ENCODE data around the gene SLC7A10.
"Not testable (repeated sequence)": the region's sequence is repeated elsewhere in the genome, so short reads cannot be mapped to it uniquely, and the experiment has no call there.

Gene SLC7A10

GRCh38 chr19:33236696-33237390 is 11.2 kb upstream of the SLC7A10 start:
- DNase-seq: no peak

DNA sequence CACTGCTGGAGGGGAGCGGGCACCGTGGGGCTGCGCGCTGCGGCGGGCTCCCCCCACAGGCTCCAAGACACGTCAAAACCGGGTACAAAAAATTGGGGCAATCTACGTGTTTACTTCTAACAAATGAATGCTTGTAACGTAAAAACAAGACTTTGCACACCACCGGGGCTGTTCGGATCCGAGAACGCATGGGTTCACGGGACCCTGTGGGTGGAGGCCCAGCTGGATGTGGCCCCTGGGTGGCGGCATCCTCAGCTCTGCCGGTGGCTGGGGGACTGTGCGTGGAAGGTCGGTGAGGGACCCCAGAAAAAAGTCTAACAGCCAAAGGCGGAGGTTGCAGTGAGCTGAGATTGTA is 10.3 kb upstream of the SLC7A10 start:
- DNase-seq: no peak

DNA sequence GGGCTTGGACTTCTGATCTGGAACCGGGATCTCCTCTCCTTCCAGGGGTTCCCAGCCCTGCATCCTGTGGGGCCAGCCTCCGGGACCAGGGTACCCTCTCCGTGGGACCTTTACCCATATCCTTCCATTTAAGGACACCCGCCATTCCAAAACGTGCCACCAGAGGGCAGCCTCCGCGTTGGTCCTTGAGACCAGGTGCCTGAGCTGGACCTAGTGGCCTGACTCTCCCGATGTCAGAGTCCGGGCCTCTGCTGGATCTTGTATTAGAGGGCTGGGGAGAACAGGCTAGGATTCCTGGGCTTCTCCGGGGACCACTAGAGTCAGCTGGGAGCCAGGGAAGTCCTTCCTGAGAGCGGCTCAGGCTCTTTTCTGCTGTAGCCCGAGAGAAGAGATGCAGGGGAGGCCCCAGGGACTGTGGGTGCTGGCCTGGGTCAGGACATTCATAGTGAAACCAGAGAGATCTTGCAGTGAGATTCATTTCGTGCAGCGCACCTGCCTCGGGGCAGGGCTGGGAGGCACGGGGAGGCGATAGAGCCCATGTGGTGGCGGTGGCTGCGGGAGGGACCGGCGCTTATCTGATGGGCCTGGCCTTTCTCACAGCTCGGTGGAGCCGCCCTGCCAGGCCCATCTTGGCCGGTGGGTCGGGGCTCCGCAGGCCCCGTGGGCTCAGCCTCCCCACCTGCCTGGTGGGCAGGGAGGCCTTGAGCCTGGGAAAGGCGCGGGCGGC is 9.8 kb upstream of the SLC7A10 start:
- peak; percentile 12 to 69 (median 53) for DNase-seq

DNA sequence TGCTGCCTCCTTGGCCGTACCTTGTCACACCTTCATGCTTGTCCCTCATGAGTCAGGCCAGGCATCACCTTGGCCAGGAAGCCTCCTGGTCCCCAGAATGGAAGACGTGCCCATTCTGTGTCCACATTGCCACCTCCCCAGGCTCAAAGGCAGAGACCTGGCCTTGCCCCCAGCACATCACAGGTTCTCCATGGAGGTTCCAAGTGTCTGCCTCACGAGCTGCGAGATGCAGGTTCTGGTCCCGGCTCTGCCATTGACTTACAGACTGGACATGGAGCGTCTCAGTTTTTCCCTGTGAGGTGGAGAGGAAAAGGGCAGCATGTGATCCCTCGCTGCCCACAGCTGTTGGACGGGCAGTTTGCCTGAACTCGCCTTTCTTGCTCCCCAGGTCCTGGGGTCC is 9.1 kb upstream of the SLC7A10 start:
- DNase-seq: no peak

- DNase-seq: no peak
These were observed 8.4 kb upstream of the SLC7A10 start for GRCh38 chr19:33234092-33234491.

DNA sequence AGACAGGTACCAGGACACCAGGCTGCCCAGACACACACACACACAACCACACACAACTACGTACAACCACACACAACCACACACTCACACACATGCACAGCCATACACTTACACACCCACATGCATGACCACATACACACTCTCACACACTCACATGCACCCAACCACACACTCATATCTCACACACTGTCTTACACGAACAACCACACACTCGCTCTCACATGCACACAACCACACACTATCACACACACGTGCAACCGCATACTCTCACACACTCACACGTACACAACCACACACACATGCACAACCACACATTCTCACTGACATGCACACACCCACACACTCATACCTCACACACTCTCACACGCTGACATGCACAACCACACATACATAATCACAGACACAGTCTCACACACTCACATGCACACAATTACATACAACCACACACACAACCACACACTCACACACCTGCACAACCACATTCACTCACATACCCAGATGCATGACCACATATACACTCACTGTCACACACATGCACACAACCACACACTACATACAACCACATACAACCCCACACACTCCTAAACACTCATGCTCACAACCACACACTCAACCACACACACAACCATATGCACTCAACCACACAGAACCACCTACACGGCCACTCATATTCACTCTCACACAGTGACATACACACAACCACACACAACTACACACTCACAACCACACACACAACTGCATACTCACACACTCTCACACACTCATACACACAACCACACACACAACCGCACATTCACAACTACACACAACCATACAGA is 7.6 kb upstream of the SLC7A10 start:
- no peak for DNase-seq

DNA sequence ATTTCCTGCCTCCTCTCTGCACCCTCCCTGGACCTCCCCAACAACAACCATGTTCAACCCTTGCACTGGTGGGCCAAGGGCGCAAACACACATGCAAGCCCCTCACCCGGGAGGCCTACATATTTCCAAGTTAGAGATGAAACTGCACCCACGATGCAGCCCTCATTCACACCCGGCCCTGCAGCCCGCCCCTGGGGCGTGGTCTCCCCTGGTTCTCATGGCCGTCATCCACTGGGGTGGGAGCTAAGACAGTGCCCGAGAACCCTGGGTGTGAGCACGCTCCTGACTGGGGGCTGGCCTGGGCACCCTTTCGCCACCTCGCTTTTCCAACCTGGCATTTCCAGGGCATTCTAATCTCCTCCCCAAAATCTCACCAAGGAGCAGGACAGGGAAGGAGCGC is 7.0 kb upstream of the SLC7A10 start:
- no peak for DNase-seq

- no peak for DNase-seq
These were observed 5.9 kb upstream of the SLC7A10 start for GRCh38 chr19:33231511-33231910.

DNA sequence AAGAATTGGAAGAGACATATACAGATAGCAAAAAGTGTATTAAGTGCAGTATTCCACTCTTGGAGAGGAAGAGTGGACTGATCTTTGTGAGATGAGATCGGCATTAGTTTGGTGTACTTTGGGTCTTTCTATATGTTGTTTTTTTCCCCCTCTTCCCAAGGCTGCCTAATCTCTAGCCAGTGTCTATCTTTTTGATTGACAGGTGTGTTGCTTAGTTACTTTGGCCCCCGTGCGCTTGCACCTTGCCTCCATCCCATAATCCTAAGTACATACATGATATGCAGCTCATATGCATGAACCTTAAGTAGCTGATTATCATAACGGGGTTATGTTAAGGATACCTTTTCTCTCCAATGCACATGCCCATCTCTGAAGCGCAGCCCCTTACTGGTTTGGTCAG is 4.3 kb upstream of the SLC7A10 start:
- DNase-seq: no peak

DNA sequence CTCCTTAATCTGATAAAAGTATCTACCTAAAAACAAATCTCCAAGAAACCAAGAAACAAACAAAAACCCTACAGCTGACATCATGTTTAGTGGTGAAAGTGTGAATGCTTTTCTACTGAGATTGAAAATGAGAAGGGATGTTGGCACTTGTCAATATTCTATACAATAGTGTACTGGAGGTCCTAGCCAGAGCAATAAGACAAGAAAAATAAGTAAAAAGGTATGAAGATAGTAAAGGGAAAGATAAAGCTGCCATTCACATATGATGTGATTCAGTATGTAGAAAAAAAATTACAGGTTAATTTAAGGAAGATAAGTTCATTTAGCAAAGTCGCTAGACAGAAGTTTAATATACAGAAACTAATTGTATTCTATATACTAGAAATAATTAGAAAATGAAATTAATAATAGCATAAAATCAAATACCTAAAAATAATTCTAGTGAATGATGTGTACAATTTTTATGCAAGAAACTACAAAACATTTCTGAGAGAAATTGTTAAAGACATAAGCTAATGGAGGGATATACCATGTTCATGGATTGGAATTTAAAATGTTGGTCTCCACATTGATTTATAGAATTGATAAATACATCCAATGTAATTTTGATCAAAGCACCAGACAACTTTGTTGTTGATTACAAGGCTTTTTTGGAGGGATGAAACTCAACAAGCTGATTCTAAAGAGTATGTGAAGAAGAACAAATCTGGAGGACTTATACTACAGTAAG is 2.4 kb upstream of the SLC7A10 start:
- no peak for DNase-seq

DNA sequence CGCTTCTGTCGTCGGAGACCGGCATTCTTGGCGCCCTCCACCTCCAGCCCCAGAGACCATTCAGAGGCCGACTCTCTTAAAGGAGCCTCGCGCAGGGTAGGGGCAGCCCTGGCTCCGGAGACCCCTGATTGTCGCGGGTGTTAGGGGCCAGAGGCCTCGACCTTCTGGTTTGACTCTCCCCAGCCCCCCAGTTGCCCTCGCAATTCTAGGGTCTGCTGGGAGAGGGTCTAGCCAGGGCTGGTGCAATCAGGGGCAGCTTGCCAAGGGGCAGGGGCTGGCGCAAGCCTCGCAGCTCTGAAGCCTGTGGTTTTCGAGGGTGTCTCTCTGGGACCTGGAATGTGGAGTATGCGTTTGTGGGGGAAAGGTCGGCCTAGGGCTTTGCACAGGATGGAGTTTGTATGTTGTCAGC is 1.6 kb upstream of the SLC7A10 start:
- no peak for DNase-seq

- DNase-seq: no peak
These were observed 1.0 kb upstream of the SLC7A10 start for GRCh38 chr19:33226550-33227241.

- DNase-seq: no peak
These were observed 774 bp downstream of the SLC7A10 start for GRCh38 chr19:33224694-33225457.

- not testable (repeated sequence) for DNase-seq
These were observed 3.4 kb downstream of the SLC7A10 start for GRCh38 chr19:33222255-33222654.

GRCh38 chr19:33221638-33222037 is 4.0 kb downstream of the SLC7A10 start:
- no peak for DNase-seq

- no peak for DNase-seq
These were observed 4.9 kb downstream of the SLC7A10 start for GRCh38 chr19:33220735-33221134.

DNA sequence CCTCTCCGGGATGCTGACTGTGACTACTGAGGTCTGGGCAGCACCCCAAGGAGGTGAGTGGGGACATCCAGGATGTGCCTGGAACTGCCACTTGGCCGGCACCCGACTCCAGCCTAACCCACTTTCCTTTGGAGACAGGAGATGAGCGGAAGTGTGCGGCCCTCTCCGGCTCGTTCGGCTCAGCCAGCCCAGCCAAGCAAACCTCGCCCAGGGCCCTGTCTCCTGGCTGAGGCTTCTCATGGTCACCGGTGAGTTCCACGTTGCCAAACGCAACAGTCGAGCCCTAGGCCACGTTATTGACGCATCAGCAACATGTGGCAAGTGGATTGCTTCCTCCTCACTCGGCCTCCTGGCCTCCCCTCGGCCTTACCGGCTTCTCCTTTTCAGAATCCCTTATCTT is 5.5 kb downstream of the SLC7A10 start:
- no peak for DNase-seq

GRCh38 chr19:33219261-33219815 is 6.3 kb downstream of the SLC7A10 start:
- DNase-seq: no peak

DNA sequence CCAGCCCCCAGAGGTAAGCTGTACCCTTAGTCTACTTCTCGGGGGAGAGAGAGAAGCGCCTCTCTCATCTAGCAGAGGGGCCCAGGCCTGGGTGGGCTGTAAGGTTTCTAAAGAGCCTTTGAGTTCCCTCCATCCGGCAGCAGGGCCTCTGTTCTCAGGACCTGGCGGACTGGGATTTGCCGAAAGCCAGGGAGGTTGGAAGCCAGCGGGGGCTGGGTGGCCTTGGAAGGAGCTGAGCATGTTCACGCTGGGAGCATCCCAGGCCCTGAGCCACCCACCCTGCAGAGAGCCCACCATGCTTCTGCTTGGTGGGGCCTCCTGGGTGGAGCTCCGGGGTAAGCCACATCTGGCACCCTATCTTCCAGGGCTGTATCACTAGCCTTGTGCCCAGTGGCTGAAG is 7.8 kb downstream of the SLC7A10 start:
- no peak for DNase-seq

DNA sequence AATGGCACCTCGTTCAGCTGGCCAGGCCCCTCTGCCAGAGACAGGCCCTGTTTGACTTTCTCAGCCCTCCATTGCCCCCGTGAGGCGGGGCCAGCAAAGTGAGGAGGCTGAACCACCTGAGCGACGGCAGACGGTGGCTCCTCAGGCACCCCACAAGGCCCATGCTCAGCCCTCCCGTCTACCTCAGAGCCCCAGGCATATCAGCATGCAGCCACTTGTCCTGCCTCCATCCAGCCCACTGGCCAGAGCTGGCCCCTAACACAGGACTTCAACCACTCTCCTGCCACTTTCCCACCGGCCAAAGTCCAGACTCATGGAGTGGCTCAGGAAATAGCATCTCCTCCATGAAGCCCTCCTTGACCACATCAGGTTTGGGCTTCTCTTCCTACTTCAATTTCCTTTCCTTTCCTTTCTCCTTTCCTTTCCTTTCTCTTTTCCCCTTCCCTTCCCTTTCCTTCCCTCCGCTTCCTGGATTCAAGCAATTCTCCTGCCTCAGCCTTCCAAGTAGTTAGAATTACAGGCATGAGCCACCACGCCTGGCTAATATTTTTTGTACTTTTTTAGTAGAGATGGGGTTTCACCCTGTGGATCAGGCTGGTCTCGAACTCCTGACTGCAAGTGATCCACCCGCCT is 9.3 kb downstream of the SLC7A10 start:
- DNase-seq: no peak

Data from stimulated activated naive CD4-positive, alpha-beta T cell (primary cell).